Testis (tissue), 2 donors: ENCODE measurements around the gene PNPO.
"Not testable (repeated sequence)": the region's sequence is repeated elsewhere in the genome, so short reads cannot be mapped to it uniquely, and the experiment has no call there.

Experiments used
- CTCF ChIP-seq, 3 experiments: fragments of 450-650 bp in 2 of 3; fragments of 200-600 bp in 1 of 3; sonication (generic) in 1 of 3; IDR thresholded peaks; one replicate each; pipeline ENCODE4 v1.5.1; 2016 to 2019; ENCODE audit warnings: antibody characterized with exemption in 3 of 3, mild to moderate bottlenecking in 2 of 3, moderate library complexity in 1 of 3
- POLR2A ChIP-seq: fragments of 450-650 bp; IDR thresholded peaks from one replicate; pipeline ENCODE4 v1.6.1; 2017; ENCODE audit warnings: antibody characterized with exemption, mild to moderate bottlenecking, moderate library complexity

GRCh38 chr17:47935468-47935867, 5.9 kb upstream of the PNPO start:
- not testable (repeated sequence) for TF ChIP-seq CTCF (IDR thresholded peaks at IDR 0.05); POLR2A
